GM12878 (cell line): ENCODE results near the gene VAV2. TPM values are rescaled to one million over a fixed set of nuclear protein-coding genes. Genes with fewer than 3 reads are reported as not detected.

Source experiments
- ATAC-seq: fragments of 200-7000 bp; cut with Tn5 transposase; 3 replicates; pipeline ENCODE4 v1.9.1; 2020; ENCODE audit warnings: mild to moderate bottlenecking, moderate library complexity
- BruUV-seq: library from RNA; stranded (reverse); fragments of 400-500 nt; replicated peaks from 2 replicates; lab custom pipeline; 2021; lab: Mats Ljungman, UMichigan
- CTCF ChIA-PET: fragments of 300-600 bp; sonication (Branson Sonifier 250); formaldehyde crosslinking; extraction: SDS; loops from one replicate; lab custom pipeline; 2021; ENCODE audit warnings: inconsistent platforms; lab: Yijun Ruan, JAX
- POLR2A ChIA-PET: fragments of 350-600 bp; formaldehyde crosslinking; extraction: SDS; loops from one replicate; lab custom pipeline; 2021; ENCODE audit warnings: inconsistent platforms; lab: Charles Lee
- RAD21 ChIA-PET: fragments of 300-600 bp; sonication (Branson Sonifier 250); formaldehyde crosslinking; loops from one replicate; lab custom pipeline; 2023; ENCODE audit warnings: antibody characterized with exemption; ENCODE audit not compliant: unreplicated experiment; lab: Charles Lee
- SMC1A ChIA-PET: fragments of 300-600 bp; sonication (Branson Sonifier 250); formaldehyde crosslinking; loops from one replicate; lab custom pipeline; 2023; ENCODE audit not compliant: unreplicated experiment, uncharacterized antibody; lab: Charles Lee
- DNase-seq: peaks from one replicate; pipeline ENCODE4 v3.0.0-alpha.2; 2011; ENCODE audit warnings: low read depth, low spot score
- FAIRE-seq: peaks from 3 replicates; lab custom pipeline; 2011; peaks lifted over from hg19 to GRCh38; lab: Jason Lieb, UNC
- H2AFZ ChIP-seq: 2 replicates; pipeline ENCODE4 v1.6.0; 2011; ENCODE audit warnings: low read depth, low read length, control low read depth; ENCODE audit not compliant: control insufficient read depth
- H3K27ac ChIP-seq: 2 replicates; pipeline ENCODE4 v1.5.1; 2011; ENCODE audit warnings: control low read depth; ENCODE audit not compliant: control insufficient read depth, insufficient read depth
- H3K27me3 ChIP-seq, 2 experiments: replicated peaks in 1 of 2; 2 replicates each; pipeline versions ENCODE4 v1.6.0 to v1.6.1; 2011; ENCODE audit warnings: low read length in 1 of 2; ENCODE audit not compliant: control insufficient read depth in 2 of 2, insufficient read depth in 2 of 2
- H3K36me3 ChIP-seq, 2 experiments: 2 replicates each; pipeline ENCODE4 v1.5.1; 2011; ENCODE audit warnings: low read length in 1 of 2; ENCODE audit not compliant: control insufficient read depth in 2 of 2, insufficient read depth in 2 of 2
- H3K4me1 ChIP-seq: 2 replicates; pipeline ENCODE4 v1.6.1; 2011; ENCODE audit warnings: mild to moderate bottlenecking, low read length, moderate library complexity, mixed read lengths; ENCODE audit not compliant: control insufficient read depth, insufficient read depth
- H3K4me2 ChIP-seq: 2 replicates; pipeline ENCODE4 v1.6.0; 2011; ENCODE audit warnings: control low read depth; ENCODE audit not compliant: control insufficient read depth, insufficient read depth
- H3K4me3 ChIP-seq: fragments of 200-600 bp; sonication (generic); 2 replicates; pipeline ENCODE4 v1.5.1; 2016
- H3K79me2 ChIP-seq: 2 replicates; pipeline ENCODE4 v1.6.0; 2011; ENCODE audit warnings: low read length; ENCODE audit not compliant: control insufficient read depth, insufficient read depth
- H3K9ac ChIP-seq: 2 replicates; pipeline ENCODE4 v1.8.0; 2011; ENCODE audit warnings: low read length, control low read depth, mixed read lengths; ENCODE audit not compliant: control insufficient read depth, insufficient read depth
- H3K9me3 ChIP-seq: replicated peaks from 3 replicates; pipeline ENCODE4 v1.5.1; 2011; ENCODE audit warnings: mild to moderate bottlenecking, low read length; ENCODE audit not compliant: control insufficient read depth, insufficient read depth
- H4K20me1 ChIP-seq: 2 replicates; pipeline ENCODE4 v1.6.0; 2011; ENCODE audit not compliant: control insufficient read depth, insufficient read depth
- CHD4 ChIP-seq: fragments of 200-600 bp; sonication (generic); IDR thresholded peaks from 2 replicates; pipeline ENCODE4 v1.6.1; 2016; ENCODE audit warnings: mild to moderate bottlenecking
- HDAC2 ChIP-seq: fragments of 200-600 bp; sonication (generic); IDR thresholded peaks from 2 replicates; pipeline ENCODE4 v1.6.1; 2017
- IKZF1 ChIP-seq: fragments of 450-650 bp; conservative IDR thresholded peaks from 2 replicates; pipeline ENCODE4 v1.6.1; 2017; ENCODE audit warnings: antibody characterized with exemption, mild to moderate bottlenecking
- MYC ChIP-seq: IDR thresholded peaks from 2 replicates; pipeline ENCODE4 v1.6.1; 2011; ENCODE audit warnings: mild to moderate bottlenecking, low read length, moderate library complexity, inconsistent platforms; ENCODE audit not compliant: insufficient read depth, insufficient replicate concordance, insufficient read length, severe bottlenecking
- PRDM15 ChIP-seq: fragments of 450-650 bp; formaldehyde crosslinking; IDR thresholded peaks from 2 replicates; pipeline ENCODE4 v1.4.0; 2020; ENCODE audit warnings: mild to moderate bottlenecking, moderate library complexity
- SIX5 ChIP-seq: IDR thresholded peaks from 2 replicates; pipeline ENCODE4 v1.6.1; 2011; ENCODE audit warnings: mild to moderate bottlenecking, low read depth, low read length, moderate library complexity; ENCODE audit not compliant: severe bottlenecking
- SMAD1 ChIP-seq: fragments of 450-650 bp; IDR thresholded peaks from 2 replicates; pipeline ENCODE4 v1.6.1; 2018; ENCODE audit warnings: mild to moderate bottlenecking, low read depth; ENCODE audit not compliant: partially characterized antibody
- SREBF1 ChIP-seq: IDR thresholded peaks from 2 replicates; pipeline ENCODE4 v1.6.1; 2012; ENCODE audit warnings: mild to moderate bottlenecking, low read length
- TBL1XR1 ChIP-seq: IDR thresholded peaks from 2 replicates; pipeline ENCODE4 v1.6.1; 2012; ENCODE audit warnings: low read depth, low read length, improper control_type of control experiment
- YBX1 ChIP-seq: fragments of 450-650 bp; IDR thresholded peaks from 2 replicates; pipeline ENCODE4 v1.6.1; 2016; ENCODE audit warnings: antibody characterized with exemption
- ZNF207 ChIP-seq: fragments of 450-650 bp; IDR thresholded peaks from 2 replicates; pipeline ENCODE4 v1.6.1; 2014; ENCODE audit warnings: antibody characterized with exemption, mild to moderate bottlenecking, borderline replicate concordance
- ZNF384 ChIP-seq: IDR thresholded peaks from 2 replicates; pipeline ENCODE4 v1.6.1; 2012; ENCODE audit warnings: low read depth, mild to moderate bottlenecking, low read length, improper control_type of control experiment, borderline replicate concordance
- WGBS: methylation state at CpG from one replicate; pipeline ENCODE4 v1.1.6; 2016; ENCODE audit warnings: low lambda C conversion rate; ENCODE audit not compliant: insufficient replicate concordance, insufficient coverage; ENCODE audit errors: missing lambda C conversion rate; 5-methylcytosine and 5-hydroxymethylcytosine counted together
- in situ Hi-C: fragments of 300-500 bp; cut with MboI; formaldehyde crosslinking; loops from 9 replicates; pipeline ENCODE4 v1.14.3; 2018; ENCODE audit warnings: mixed read lengths
- intact Hi-C: fragments of 100-400 bp; cut with micrococcal nuclease; formaldehyde crosslinking; loops from one replicate; pipeline ENCODE4 v1.14.2; 2022; ENCODE audit not compliant: unreplicated experiment
- polyA plus RNA-seq, 11 experiments: library from polyadenylated mRNA; depleted of rRNA in 4 of 11; unstranded in 6 of 11; stranded (reverse) in 5 of 11; fragments of >200 nt; fragmentation: Nextera tagmentation in 4 of 11; fragmentation: Illumina TruSeq in 1 of 11; extraction: Ambion mirVana in 4 of 11; extraction: Trizol in 1 of 11; gene quantifications; 1 replicate in 1 of 11; 2 replicates in 10 of 11; pipeline versions ENCODE4 v1.2.1 to v1.2.3, GENCODE V29; 2011 to 2016; ENCODE audit warnings: inconsistent platforms in 2 of 11, missing spikeins in 2 of 11, low read depth in 1 of 11
- total RNA-seq, 4 experiments: library from RNA; depleted of rRNA in 3 of 4; stranded (reverse); fragments of >200 nt in 3 of 4; fragmentation: Illumina TruSeq in 1 of 4; extraction: Trizol in 1 of 4; gene quantifications; 2 replicates each; pipeline versions ENCODE4 v1.2.1 to v1.2.3, GENCODE V29; 2013 to 2021

The VAV2 gene
- total and polyA plus RNA-seq, 10 of the 15 experiments (the other 5 are each of a cell fraction or from before 2014, with no cell fraction given): 0.13 to 43.9 (median 16.9) TPM

- H4K20me1 ChIP-seq: no peaks in the 10 kb centered on the region
- no peak overlapping the region for H3K4me2 ChIP-seq
- 92% methylated on average over 22 of the region's 22 CpGs for WGBS
These were observed 194.6 kb downstream of the VAV2 start for GRCh38 chr9:133797406-133798105.

More at GRCh38 chr9:133797406-133798105, 194.6 kb downstream of the VAV2 start:
- ChIA-PET RAD21 (no interaction called here), POLR2A (no interaction called here)
- Histone ChIP-seq H2AFZ (no peak overlapping the region), H3K27ac (no peak overlapping the region), H3K9ac (no peak overlapping the region), H3K36me3 (peaks cover 2 to 23% of the 10 kb centered on the region in 2 experiments; a peak in 3 of 4 replicates)
- no peak for DNase-seq
- no TSS peak for BruUV-seq
- no peak for FAIRE-seq
- TF ChIP-seq YBX1 (no peak), SMAD1 (no peak), SIX5 (no peak), PRDM15 (no peak), MYC (no peak), SREBF1 (no peak), ZNF384 (no peak), TBL1XR1 (no peak), HDAC2 (no peak), IKZF1 (no peak), ZNF207 (no peak), CHD4 (no peak)
- TF ChIP-seq, all 136 proteins: peak for 0
- ATAC-seq: no peak
- Histone ChIP-seq H3K9me3 (no peaks in the 10 kb centered on the region), H3K4me3 (no peak overlapping the region), H3K27me3 (no peaks in the 10 kb centered on the region), H3K4me1 (peaks cover 11% of the 10 kb centered on the region), H3K79me2 (no peaks in the 10 kb centered on the region)
- intact Hi-C loops: loop anchor here (10.0 kb wide), 1 partner anchor 297 kb away; no protein-coding TSS in a partner anchor
- in situ Hi-C loops: no loop called here
- ChIA-PET SMC1A (no interaction called here), CTCF (no interaction called here)
